ENCODE measurements around the gene NRGN. TPM values are rescaled to one million over a fixed set of nuclear protein-coding genes. Genes with fewer than 3 reads are reported as not detected.
A peak's percentile ranks its signal among the peaks of the same experiment; 100 is the strongest.

The NRGN gene
- total and polyA plus RNA-seq, 4 donors = 15.4 to 41.1 (median 35.8) TPM

DNA sequence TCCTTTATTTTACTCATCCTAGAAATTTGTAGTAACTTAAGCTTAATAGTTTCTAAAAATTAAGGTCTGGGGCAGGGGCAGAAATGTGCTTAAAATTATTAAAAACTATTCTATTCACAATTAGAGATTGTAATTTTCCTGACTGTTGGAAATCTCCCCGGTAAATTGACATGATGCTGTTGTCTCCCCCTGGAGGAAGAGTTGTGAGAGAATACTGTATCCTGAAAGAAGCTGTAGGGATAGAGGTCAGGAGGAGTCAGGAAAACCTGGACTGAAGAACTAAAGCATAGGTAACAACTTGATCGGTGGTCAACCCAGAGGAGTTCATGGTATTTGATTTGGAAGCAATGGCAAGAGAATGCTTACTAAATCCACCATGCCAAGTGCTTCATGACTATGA, 38.5 kb downstream of the NRGN start:
- Histone ChIP-seq H3K4me1 (ENCODE audit: control insufficient read depth in 1 of 2, insufficient read depth in 2 of 2, low read length in 2 of 2) (peaks cover 0 to 11% of the 10 kb centered on the region in 2 donors), H3K27me3 (ENCODE audit: control insufficient read depth in 1 of 2, insufficient read depth in 2 of 2, low read length in 1 of 2) (no peaks in the 10 kb centered on the region), H3K9me3 (ENCODE audit: control insufficient read depth, low read length) (no peaks in the 10 kb centered on the region), H3K27ac (ENCODE audit: low read depth in 1 of 2, low read length in 2 of 2) (peak overlapping the region; percentile 36 to 96), H3K4me3 (ENCODE audit: low read length in 2 of 2) (no peak overlapping the region), H3K36me3 (ENCODE audit: control insufficient read depth in 1 of 2, insufficient read depth in 2 of 2, low read length in 1 of 2) (no peaks in the 10 kb centered on the region)
- 74 to 86% methylated on average over 2 of the region's 2 CpGs for WGBS, 2 donors
- DNase-seq (no peak), ATAC-seq (ENCODE audit: low FRiP score) (no peak)
- intact Hi-C loops (cut with DNase I) = loop anchor here in 1 of 2 donors (2.0 kb wide), 1 partner anchor 15 kb away; no protein-coding TSS in a partner anchor

- H3K36me3 ChIP-seq (ENCODE audit: control insufficient read depth in 1 of 2, insufficient read depth in 2 of 2, low read length in 1 of 2) = no peaks in the 10 kb centered on the region
- DNase-seq = no peak
Observed at GRCh38 chr11:124779568-124779967, 39.8 kb downstream of the NRGN start.

GRCh38 chr11:124783002-124783401, 43.3 kb downstream of the NRGN start:
- Histone ChIP-seq H3K4me1 (ENCODE audit: control insufficient read depth in 1 of 2, insufficient read depth in 2 of 2, low read length in 2 of 2) (peaks cover 0 to 8% of the 10 kb centered on the region in 2 donors), H3K4me3 (ENCODE audit: low read length in 2 of 2) (no peak overlapping the region), H3K27ac (ENCODE audit: low read depth in 1 of 2, low read length in 2 of 2) (no peak overlapping the region), H3K9me3 (ENCODE audit: control insufficient read depth, low read length) (no peaks in the 10 kb centered on the region), H3K27me3 (ENCODE audit: control insufficient read depth in 1 of 2, insufficient read depth in 2 of 2, low read length in 1 of 2) (no peaks in the 10 kb centered on the region), H3K36me3 (ENCODE audit: control insufficient read depth in 1 of 2, insufficient read depth in 2 of 2, low read length in 1 of 2) (no peaks in the 10 kb centered on the region)
- no peak for DNase-seq
- intact Hi-C loops (cut with DNase I) = no loop called here
- WGBS, 2 donors = 93 to 94% methylated on average over 4 of the region's 4 CpGs
- ATAC-seq (ENCODE audit: low FRiP score) = no peak

More at GRCh38 chr11:124779568-124779967, 39.8 kb downstream of the NRGN start:
- peaks cover 0 to 11% of the 10 kb centered on the region in 2 donors for H3K4me1 ChIP-seq (ENCODE audit: control insufficient read depth in 1 of 2, insufficient read depth in 2 of 2, low read length in 2 of 2)
- WGBS, 2 donors = 40 to 45% methylated on average over 1 of the region's 1 CpG
- ATAC-seq (ENCODE audit: low FRiP score) = no peak
- H3K9me3 ChIP-seq (ENCODE audit: control insufficient read depth, low read length) = no peaks in the 10 kb centered on the region
- intact Hi-C loops (cut with DNase I) = loop anchor here in 1 of 2 donors (2.0 kb wide), 1 partner anchor 13 kb away; no protein-coding TSS in a partner anchor
- H3K4me3 ChIP-seq (ENCODE audit: low read length in 2 of 2) = no peak overlapping the region
- no peak overlapping the region for H3K27ac ChIP-seq (ENCODE audit: low read depth in 1 of 2, low read length in 2 of 2)
- H3K27me3 ChIP-seq (ENCODE audit: control insufficient read depth in 1 of 2, insufficient read depth in 2 of 2, low read length in 1 of 2) = no peaks in the 10 kb centered on the region

DNA sequence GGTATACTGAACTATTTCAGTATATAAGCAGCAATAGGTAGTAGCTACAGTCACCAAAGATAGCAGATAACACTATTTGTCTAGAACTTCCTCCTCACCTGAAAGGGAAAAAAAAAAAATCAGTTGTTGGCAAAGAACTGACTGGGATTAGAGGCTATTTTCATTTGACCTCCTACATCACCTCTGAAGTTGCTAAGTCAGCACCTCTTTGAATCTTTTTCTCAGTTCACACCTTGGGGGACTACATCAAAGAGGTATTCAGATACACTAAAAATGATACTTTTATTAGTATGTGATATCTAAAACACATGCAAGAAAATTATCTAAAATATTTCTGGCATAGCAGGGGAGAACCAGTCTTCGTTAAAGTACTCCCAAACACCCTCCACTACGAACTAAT, 44.3 kb downstream of the NRGN start:
- Histone ChIP-seq H3K27me3 (ENCODE audit: control insufficient read depth in 1 of 2, insufficient read depth in 2 of 2, low read length in 1 of 2) (no peaks in the 10 kb centered on the region), H3K9me3 (ENCODE audit: control insufficient read depth, low read length) (no peaks in the 10 kb centered on the region), H3K27ac (ENCODE audit: low read depth in 1 of 2, low read length in 2 of 2) (no peak overlapping the region), H3K4me3 (ENCODE audit: low read length in 2 of 2) (no peak overlapping the region), H3K4me1 (ENCODE audit: control insufficient read depth in 1 of 2, insufficient read depth in 2 of 2, low read length in 2 of 2) (peaks cover 0 to 3% of the 10 kb centered on the region in 2 donors), H3K36me3 (ENCODE audit: control insufficient read depth in 1 of 2, insufficient read depth in 2 of 2, low read length in 1 of 2) (no peaks in the 10 kb centered on the region)
- DNase-seq (no peak), ATAC-seq (ENCODE audit: low FRiP score) (no peak)
- intact Hi-C loops (cut with DNase I) = no loop called here
- WGBS, 2 donors = 97% methylated on average over 2 of the region's 2 CpGs

DNA sequence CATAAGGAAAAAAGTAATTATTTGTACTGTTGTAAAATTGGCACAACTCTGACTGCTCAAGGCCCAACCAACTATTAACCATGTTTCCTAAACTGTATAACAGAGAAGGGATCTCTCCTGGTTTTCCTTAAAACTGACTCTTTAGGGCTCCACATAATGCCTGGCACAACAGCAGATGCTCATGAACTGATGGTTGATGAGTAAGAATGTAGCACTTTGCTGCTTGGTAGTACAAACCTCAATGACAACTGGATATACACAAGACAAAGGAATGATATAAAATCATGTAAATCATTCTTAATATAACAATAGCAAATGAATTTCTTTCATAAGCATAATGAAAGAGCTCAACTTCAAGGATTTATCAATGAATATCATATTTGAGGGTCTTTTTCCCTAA, 48.8 kb downstream of the NRGN start:
- no peaks in the 10 kb centered on the region for H3K9me3 ChIP-seq (ENCODE audit: control insufficient read depth, low read length)
- ATAC-seq (ENCODE audit: low FRiP score) (no peak), DNase-seq (no peak)
- H3K4me1 ChIP-seq (ENCODE audit: control insufficient read depth in 1 of 2, insufficient read depth in 2 of 2, low read length in 2 of 2) = peaks cover 2 to 6% of the 10 kb centered on the region in 2 donors
- no peak overlapping the region for H3K27ac ChIP-seq (ENCODE audit: low read depth in 1 of 2, low read length in 2 of 2)
- H3K4me3 ChIP-seq (ENCODE audit: low read length in 2 of 2) = no peak overlapping the region
- intact Hi-C loops (cut with DNase I) = no loop called here
- no peaks in the 10 kb centered on the region for H3K27me3 ChIP-seq (ENCODE audit: control insufficient read depth in 1 of 2, insufficient read depth in 2 of 2, low read length in 1 of 2)
- H3K36me3 ChIP-seq (ENCODE audit: control insufficient read depth in 1 of 2, insufficient read depth in 2 of 2, low read length in 1 of 2) = no peaks in the 10 kb centered on the region

- 88 to 90% methylated on average over 4 of the region's 4 CpGs for WGBS, 2 donors
Observed at GRCh38 chr11:124791626-124792341, 52.0 kb downstream of the NRGN start.

GRCh38 chr11:124793466-124794278, 53.9 kb downstream of the NRGN start:
- DNase-seq (no peak), ATAC-seq (ENCODE audit: low FRiP score) (no peak)
- H3K4me1 ChIP-seq (ENCODE audit: control insufficient read depth in 1 of 2, insufficient read depth in 2 of 2, low read length in 2 of 2) = peaks cover 2 to 12% of the 10 kb centered on the region in 2 donors
- WGBS, 2 donors = 82 to 84% methylated on average over 2 of the region's 2 CpGs
- H3K9me3 ChIP-seq (ENCODE audit: control insufficient read depth, low read length) = no peaks in the 10 kb centered on the region
- H3K36me3 ChIP-seq (ENCODE audit: control insufficient read depth in 1 of 2, insufficient read depth in 2 of 2, low read length in 1 of 2) = no peaks in the 10 kb centered on the region
- intact Hi-C loops (cut with DNase I) = loop anchor here in 1 of 2 donors (2.0 to 10.0 kb wide), 3 partner anchors 15 to 149 kb away; partner anchors contain the start of genes SIAE and SPA17
- no peaks in the 10 kb centered on the region for H3K27me3 ChIP-seq (ENCODE audit: control insufficient read depth in 1 of 2, insufficient read depth in 2 of 2, low read length in 1 of 2)
- H3K4me3 ChIP-seq (ENCODE audit: low read length in 2 of 2) = no peak overlapping the region
- H3K27ac ChIP-seq (ENCODE audit: low read depth in 1 of 2, low read length in 2 of 2) = no peak overlapping the region

More at GRCh38 chr11:124791626-124792341, 52.0 kb downstream of the NRGN start:
- Histone ChIP-seq H3K27ac (ENCODE audit: low read depth in 1 of 2, low read length in 2 of 2) (no peak overlapping the region), H3K27me3 (ENCODE audit: control insufficient read depth in 1 of 2, insufficient read depth in 2 of 2, low read length in 1 of 2) (no peaks in the 10 kb centered on the region), H3K36me3 (ENCODE audit: control insufficient read depth in 1 of 2, insufficient read depth in 2 of 2, low read length in 1 of 2) (no peaks in the 10 kb centered on the region), H3K4me1 (ENCODE audit: control insufficient read depth in 1 of 2, insufficient read depth in 2 of 2, low read length in 2 of 2) (peaks cover 2 to 6% of the 10 kb centered on the region in 2 donors), H3K4me3 (ENCODE audit: low read length in 2 of 2) (no peak overlapping the region), H3K9me3 (ENCODE audit: control insufficient read depth, low read length) (no peaks in the 10 kb centered on the region)
- peak in 1 of 2 donors; percentile 41 for DNase-seq
- no peak for ATAC-seq (ENCODE audit: low FRiP score)
- intact Hi-C loops (cut with DNase I) = loop anchor here in 1 of 2 donors (2.0 to 10.0 kb wide), 3 partner anchors 13 to 147 kb away; partner anchors contain the start of genes SIAE and SPA17

DNA sequence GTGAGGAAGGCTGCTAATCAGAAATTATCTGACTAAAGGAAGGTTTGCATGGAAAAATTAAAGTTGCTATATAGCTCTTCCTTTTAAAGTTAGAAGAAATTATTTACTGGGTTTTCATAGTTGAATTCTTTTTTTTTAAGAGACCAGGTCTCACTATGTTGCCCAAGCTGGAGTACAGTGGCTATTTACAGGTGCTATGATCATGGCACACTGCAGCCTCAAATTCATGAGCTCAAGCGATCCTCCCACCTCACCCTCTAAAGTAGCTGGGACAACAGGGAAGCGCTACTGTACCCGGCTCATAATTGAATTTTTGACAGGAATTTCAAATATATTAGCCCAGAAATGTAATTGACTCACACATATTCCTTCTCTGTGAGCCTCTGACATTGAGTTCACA, 56.6 kb downstream of the NRGN start:
- no peak for DNase-seq
- Histone ChIP-seq H3K9me3 (ENCODE audit: control insufficient read depth, low read length) (no peaks in the 10 kb centered on the region), H3K4me1 (ENCODE audit: control insufficient read depth in 1 of 2, insufficient read depth in 2 of 2, low read length in 2 of 2) (peaks cover 2 to 12% of the 10 kb centered on the region in 2 donors), H3K27me3 (ENCODE audit: control insufficient read depth in 1 of 2, insufficient read depth in 2 of 2, low read length in 1 of 2) (no peaks in the 10 kb centered on the region), H3K36me3 (ENCODE audit: control insufficient read depth in 1 of 2, insufficient read depth in 2 of 2, low read length in 1 of 2) (no peaks in the 10 kb centered on the region), H3K4me3 (ENCODE audit: low read length in 2 of 2) (no peak overlapping the region), H3K27ac (ENCODE audit: low read depth in 1 of 2, low read length in 2 of 2) (no peak overlapping the region)
- ATAC-seq (ENCODE audit: low FRiP score) = no peak
- 84 to 88% methylated on average over 3 of the region's 3 CpGs for WGBS, 2 donors
- intact Hi-C loops (cut with DNase I) = loop anchor here in 1 of 2 donors (5.0 to 10.0 kb wide), 3 partner anchors 34 to 152 kb away; partner anchors contain the start of genes ESAM, SIAE and SPA17
